HepG2 (cell line): ENCODE data around the gene NTMT1. TPM values are rescaled to one million over a fixed set of nuclear protein-coding genes. Genes with fewer than 3 reads are reported as not detected.
A peak's percentile ranks its signal among the peaks of the same experiment; 100 is the strongest.

ENCODE experiments used
- ATAC-seq: fragments of 200-7000 bp; cut with Tn5 transposase; 3 replicates; pipeline ENCODE4 v1.9.1; 2020; ENCODE audit warnings: mild to moderate bottlenecking, moderate library complexity
- BruUV-seq: library from RNA; stranded (reverse); fragments of 400-500 nt; replicated peaks from 2 replicates; lab custom pipeline; 2021; lab: Mats Ljungman, UMichigan
- CTCF ChIA-PET: fragments of 300-600 bp; formaldehyde crosslinking; extraction: SDS; loops from one replicate; lab custom pipeline; 2021; ENCODE audit warnings: low total read pairs, inconsistent platforms, low intra/inter-chr PET ratio; lab: Yijun Ruan, JAX
- POLR2A ChIA-PET: fragments of 350-600 bp; sonication (Branson Sonifier 250); formaldehyde crosslinking; loops from one replicate; lab custom pipeline; 2020; ENCODE audit warnings: antibody characterized with exemption, inconsistent platforms; lab: Yijun Ruan, JAX
- DNase-seq: peaks from one replicate; pipeline ENCODE4 v3.0.0-alpha.2; 2015; ENCODE audit warnings: low spot score
- FAIRE-seq: peaks from 3 replicates; lab custom pipeline; 2011; peaks lifted over from hg19 to GRCh38; lab: Jason Lieb, UNC
- H2AFZ ChIP-seq: one replicate; pipeline ENCODE4 v1.6.1; 2011; ENCODE audit warnings: low read length, inconsistent platforms
- H3K27ac ChIP-seq: fragments of 300-600 bp; 3 replicates; pipeline ENCODE4 v1.8.0; 2011; ENCODE audit warnings: mixed run types, mild to moderate bottlenecking, mixed read lengths, low read length, inconsistent platforms; ENCODE audit not compliant: insufficient read depth; ENCODE audit errors: extremely low read length
- H3K27me3 ChIP-seq, 2 experiments: fragments of 200-600 bp in 1 of 2; 2 replicates in 1 of 2; 3 replicates in 1 of 2; pipeline versions ENCODE4 v1.6.0 to v1.8.0; 2011; ENCODE audit warnings: low read length in 2 of 2, mild to moderate bottlenecking in 2 of 2, moderate library complexity in 2 of 2, inconsistent platforms in 1 of 2; ENCODE audit not compliant: insufficient read depth in 2 of 2, control insufficient read depth in 1 of 2
- H3K36me3 ChIP-seq, 2 experiments: fragments of 200-600 bp in 1 of 2; replicated peaks in 1 of 2; 2 replicates in 1 of 2; 3 replicates in 1 of 2; pipeline versions ENCODE4 v1.5.1 to v1.8.0; 2011; ENCODE audit warnings: low read length in 2 of 2, inconsistent platforms in 1 of 2; ENCODE audit not compliant: insufficient read depth in 2 of 2, control insufficient read depth in 1 of 2
- H3K4me1 ChIP-seq: 2 replicates; pipeline ENCODE4 v1.5.1; 2012; ENCODE audit warnings: low read length, inconsistent platforms; ENCODE audit not compliant: insufficient read depth
- H3K4me2 ChIP-seq: 2 replicates; pipeline ENCODE4 v1.6.0; 2011; ENCODE audit warnings: low read depth, low read length, inconsistent platforms
- H3K4me3 ChIP-seq, 3 experiments: fragments of 200-600 bp in 1 of 3; sonication (generic), shearing (Covaris generic) in 1 of 3; replicated peaks in 1 of 3; 2 replicates each; pipeline ENCODE4 v1.5.1; 2011 to 2016; ENCODE audit warnings: low read length in 3 of 3, inconsistent platforms in 2 of 3, low read depth in 2 of 3, mild to moderate bottlenecking in 2 of 3, control low read depth in 1 of 3, mixed read lengths in 1 of 3; ENCODE audit not compliant: insufficient read depth in 1 of 3
- H3K79me2 ChIP-seq: one replicate; pipeline ENCODE4 v1.6.1; 2011; ENCODE audit warnings: low read length, inconsistent platforms; ENCODE audit not compliant: insufficient read depth
- H3K9ac ChIP-seq: 2 replicates; pipeline ENCODE4 v1.6.0; 2011; ENCODE audit warnings: mild to moderate bottlenecking, low read depth, low read length, inconsistent platforms; ENCODE audit not compliant: insufficient read depth
- H3K9me3 ChIP-seq: 2 replicates; pipeline ENCODE4 v1.5.1; 2012; ENCODE audit warnings: mild to moderate bottlenecking, low read length
- H4K20me1 ChIP-seq: 2 replicates; pipeline ENCODE4 v1.6.0; 2011; ENCODE audit warnings: inconsistent platforms, mild to moderate bottlenecking, low read length, moderate library complexity; ENCODE audit not compliant: insufficient read depth
- EED ChIP-seq: sonication (generic); formaldehyde crosslinking; IDR thresholded peaks from 2 replicates; pipeline ENCODE4 v1.5.0; 2020; ENCODE audit warnings: mild to moderate bottlenecking, missing genetic modification reagents
- ISX ChIP-seq: sonication (generic); formaldehyde crosslinking; conservative IDR thresholded peaks from 2 replicates; pipeline ENCODE4 v1.5.0; 2020; ENCODE audit warnings: missing genetic modification reagents
- JUN ChIP-seq: sonication (generic); formaldehyde crosslinking; IDR thresholded peaks from 2 replicates; pipeline ENCODE4 v1.4.0; 2020; ENCODE audit warnings: mild to moderate bottlenecking, missing genetic modification reagents
- MTF2 ChIP-seq: sonication (generic); formaldehyde crosslinking; IDR thresholded peaks from 2 replicates; pipeline ENCODE4 v1.5.0; 2020; ENCODE audit warnings: missing genetic modification reagents, borderline replicate concordance
- NR2F1 ChIP-seq, 2 experiments: fragments of 450-650 bp in 1 of 2; formaldehyde crosslinking in 1 of 2; IDR thresholded peaks; 2 replicates each; pipeline versions ENCODE4 v1.5.0 to v1.6.1; 2016 to 2020; ENCODE audit warnings: mild to moderate bottlenecking in 1 of 2, missing compliant biosample characterization in 1 of 2, missing genetic modification reagents in 1 of 2, moderate library complexity in 1 of 2
- NRL ChIP-seq: sonication (generic); formaldehyde crosslinking; IDR thresholded peaks from 2 replicates; pipeline ENCODE4 v1.5.0; 2020; ENCODE audit warnings: missing genetic modification reagents, mild to moderate bottlenecking, moderate library complexity, borderline replicate concordance
- RBM39 ChIP-seq: fragments of 200-400 bp; formaldehyde crosslinking; IDR thresholded peaks from one replicate; pipeline ENCODE4 v1.6.1; 2018; ENCODE audit warnings: antibody characterized with exemption, mild to moderate bottlenecking, low read depth, low read length; ENCODE audit not compliant: poor library complexity, severe bottlenecking
- SMAD9 ChIP-seq: sonication (generic); formaldehyde crosslinking; IDR thresholded peaks from 2 replicates; pipeline ENCODE4 v1.5.1; 2020; ENCODE audit warnings: mild to moderate bottlenecking, missing genetic modification reagents
- SRF ChIP-seq: IDR thresholded peaks from 2 replicates; pipeline ENCODE4 v1.6.1; 2011; ENCODE audit warnings: mild to moderate bottlenecking, low read depth, low read length, moderate library complexity
- ZNF143 ChIP-seq: sonication (generic); formaldehyde crosslinking; IDR thresholded peaks from 2 replicates; pipeline ENCODE4 v1.4.0; 2020; ENCODE audit warnings: missing genetic modification reagents
- ZNF256 ChIP-seq: sonication (generic); formaldehyde crosslinking; conservative IDR thresholded peaks from 2 replicates; pipeline ENCODE4 v1.4.0; 2020; ENCODE audit warnings: missing genetic modification reagents
- ZNF44 ChIP-seq: sonication (generic); formaldehyde crosslinking; IDR thresholded peaks from 2 replicates; pipeline ENCODE4 v1.5.1; 2020; ENCODE audit warnings: mild to moderate bottlenecking, missing genetic modification reagents
- ZNF556 ChIP-seq: sonication (generic); formaldehyde crosslinking; IDR thresholded peaks from 2 replicates; pipeline ENCODE4 v1.4.0; 2020; ENCODE audit warnings: mild to moderate bottlenecking, missing genetic modification reagents, borderline replicate concordance
- WGBS: methylation state at CpG from one replicate; pipeline ENCODE4 v1.1.6; 2017; ENCODE audit warnings: low lambda C conversion rate; 5-methylcytosine and 5-hydroxymethylcytosine counted together
- in situ Hi-C: cut with HindIII; loops from 2 replicates; pipeline ENCODE4 v1.10.0; 2017; ENCODE audit warnings: low pct_unique_long_range_greater_than_20kb; ENCODE audit not compliant: extremely low pct_ligation_motif_present
- intact Hi-C: fragments of 100-400 bp; cut with micrococcal nuclease; formaldehyde crosslinking; loops from one replicate; pipeline ENCODE4 v1.10.0; 2022; ENCODE audit not compliant: unreplicated experiment
- polyA plus RNA-seq, 8 experiments: library from polyadenylated mRNA; depleted of rRNA in 3 of 8; stranded (reverse) in 7 of 8; unstranded in 1 of 8; fragments of >200 nt; fragmentation: Illumina TruSeq in 4 of 8; extraction: Trizol in 4 of 8; gene quantifications; 2 replicates each; pipeline versions ENCODE4 v1.2.1 to v1.2.3, GENCODE V29; 2011 to 2016; ENCODE audit warnings: low read depth in 4 of 8, missing spikeins in 1 of 8, mixed read lengths in 1 of 8; ENCODE audit not compliant: insufficient read depth in 1 of 8
- total RNA-seq, 5 experiments: library from RNA; depleted of rRNA; stranded (reverse); fragments of >200 nt; fragmentation: Illumina TruSeq; extraction: Trizol; gene quantifications; 2 replicates each; pipeline ENCODE4 v1.2.3, GENCODE V29; 2016; ENCODE audit warnings: low read depth in 1 of 5
- TF ChIP-seq, protein P1 (sequence below), 2 experiments: sonication (generic) in 1 of 2; formaldehyde crosslinking in 1 of 2; IDR thresholded peaks; 2 replicates each; pipeline versions ENCODE4 v1.5.1 to v1.6.1; 2011 to 2020; ENCODE audit warnings: borderline replicate concordance in 1 of 2, low read depth in 1 of 2, low read length in 1 of 2, mild to moderate bottlenecking in 1 of 2, missing genetic modification reagents in 1 of 2, moderate library complexity in 1 of 2
- TF ChIP-seq, protein P2 (sequence below): sonication (generic); formaldehyde crosslinking; IDR thresholded peaks from 2 replicates; pipeline ENCODE4 v1.5.0; 2020; ENCODE audit warnings: missing genetic modification reagents
- TF ChIP-seq, protein P3 (sequence below): sonication (generic); formaldehyde crosslinking; IDR thresholded peaks from 2 replicates; pipeline ENCODE4 v1.8.1; 2023; ENCODE audit warnings: missing genetic modification reagents, inconsistent platforms, borderline replicate concordance

Gene NTMT1
- total and polyA plus RNA-seq, 2 of the 13 experiments (the other 11 are each of a cell fraction or from before 2014, with no cell fraction given) = 49.1 to 53.8 TPM

- H3K9me3 ChIP-seq = no peaks in the 10 kb centered on the region
- no peak for ATAC-seq
- in situ Hi-C loops (no loop called here), intact Hi-C loops (no loop called here)
- no peaks in the 10 kb centered on the region for H3K27me3 ChIP-seq
- peak overlapping the region; percentile 85 for H3K4me2 ChIP-seq
- CTCF ChIA-PET = no interaction called here
- no peaks in the 10 kb centered on the region for H3K36me3 ChIP-seq
- no peak for DNase-seq
- H3K27ac ChIP-seq = peak overlapping the region; percentile 99
- POLR2A ChIA-PET = interaction anchor here (1.0 to 4.5 kb wide), 23 partner anchors 9 to 458 kb away, joined by 3 to 110 read pairs (median 10); partner anchors contain the start of genes C9orf50, IER5L and NTMT1
- no peak overlapping the region for H2AFZ ChIP-seq
- BruUV-seq = TSS peak; percentile 87
- FAIRE-seq = no peak
- peak overlapping the region; percentile 15 to 76 (median 47); a peak in 5 of 6 replicates for H3K4me3 ChIP-seq
- H3K4me1 ChIP-seq = peaks cover 85% of the 10 kb centered on the region
- H4K20me1 ChIP-seq = no peaks in the 10 kb centered on the region
- H3K9ac ChIP-seq = peak overlapping the region; percentile 92
- H3K79me2 ChIP-seq = no peaks in the 10 kb centered on the region
- WGBS = 55% methylated on average over 14 of the region's 14 CpGs
- no peak for TF ChIP-seq JUN (CRISPR knock-in tag)
- 0 out of 2 replicates have a peak, but pooled peaks have one; percentile 28 for TF ChIP-seq ZNF44 (CRISPR knock-in tag)
- TF ChIP-seq MTF2 = 0 out of 2 replicates have a peak, but pooled peaks have one; percentile 22
- TF ChIP-seq, protein P1, sequence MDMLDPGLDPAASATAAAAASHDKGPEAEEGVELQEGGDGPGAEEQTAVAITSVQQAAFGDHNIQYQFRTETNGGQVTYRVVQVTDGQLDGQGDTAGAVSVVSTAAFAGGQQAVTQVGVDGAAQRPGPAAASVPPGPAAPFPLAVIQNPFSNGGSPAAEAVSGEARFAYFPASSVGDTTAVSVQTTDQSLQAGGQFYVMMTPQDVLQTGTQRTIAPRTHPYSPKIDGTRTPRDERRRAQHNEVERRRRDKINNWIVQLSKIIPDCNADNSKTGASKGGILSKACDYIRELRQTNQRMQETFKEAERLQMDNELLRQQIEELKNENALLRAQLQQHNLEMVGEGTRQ (IDR thresholded peaks at IDR 0.05; ENCODE audit: low read depth, low read length) = no peak
- TF ChIP-seq, protein P1 (CRISPR knock-in tag; IDR thresholded peaks at IDR 0.05; ENCODE audit: borderline replicate concordance) = 0 out of 2 replicates have a peak, but pooled peaks have one; percentile 25
- no peak for TF ChIP-seq SMAD9 (CRISPR knock-in tag)
- no peak for TF ChIP-seq SRF
- TF ChIP-seq EED = peak; percentile 70; the same call in 1 of the 2 replicates
- TF ChIP-seq ZNF556 (CRISPR knock-in tag) = no peak
- 0 out of 2 replicates have a peak, but pooled peaks have one; percentile 6 for TF ChIP-seq NRL (CRISPR knock-in tag)
- no peak for TF ChIP-seq ZNF143 (CRISPR knock-in tag)
- TF ChIP-seq ZNF256 (CRISPR knock-in tag) = 0 out of 2 replicates have a peak, but pooled peaks have one; percentile 16
- TF ChIP-seq NR2F1 (CRISPR knock-in tag; IDR thresholded peaks at IDR 0.05) = no peak; a peak in 1 of 4 replicates
- 0 out of 2 replicates have a peak, but pooled peaks have one; percentile 2 for TF ChIP-seq ISX
- TF ChIP-seq, protein P2, sequence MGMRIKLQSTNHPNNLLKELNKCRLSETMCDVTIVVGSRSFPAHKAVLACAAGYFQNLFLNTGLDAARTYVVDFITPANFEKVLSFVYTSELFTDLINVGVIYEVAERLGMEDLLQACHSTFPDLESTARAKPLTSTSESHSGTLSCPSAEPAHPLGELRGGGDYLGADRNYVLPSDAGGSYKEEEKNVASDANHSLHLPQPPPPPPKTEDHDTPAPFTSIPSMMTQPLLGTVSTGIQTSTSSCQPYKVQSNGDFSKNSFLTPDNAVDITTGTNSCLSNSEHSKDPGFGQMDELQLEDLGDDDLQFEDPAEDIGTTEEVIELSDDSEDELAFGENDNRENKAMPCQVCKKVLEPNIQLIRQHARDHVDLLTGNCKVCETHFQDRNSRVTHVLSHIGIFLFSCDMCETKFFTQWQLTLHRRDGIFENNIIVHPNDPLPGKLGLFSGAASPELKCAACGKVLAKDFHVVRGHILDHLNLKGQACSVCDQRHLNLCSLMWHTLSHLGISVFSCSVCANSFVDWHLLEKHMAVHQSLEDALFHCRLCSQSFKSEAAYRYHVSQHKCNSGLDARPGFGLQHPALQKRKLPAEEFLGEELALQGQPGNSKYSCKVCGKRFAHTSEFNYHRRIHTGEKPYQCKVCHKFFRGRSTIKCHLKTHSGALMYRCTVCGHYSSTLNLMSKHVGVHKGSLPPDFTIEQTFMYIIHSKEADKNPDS (CRISPR knock-in tag) = 0 out of 2 replicates have a peak, but pooled peaks have one; percentile 33
- TF ChIP-seq RBM39 = no peak
- TF ChIP-seq, protein P3, sequence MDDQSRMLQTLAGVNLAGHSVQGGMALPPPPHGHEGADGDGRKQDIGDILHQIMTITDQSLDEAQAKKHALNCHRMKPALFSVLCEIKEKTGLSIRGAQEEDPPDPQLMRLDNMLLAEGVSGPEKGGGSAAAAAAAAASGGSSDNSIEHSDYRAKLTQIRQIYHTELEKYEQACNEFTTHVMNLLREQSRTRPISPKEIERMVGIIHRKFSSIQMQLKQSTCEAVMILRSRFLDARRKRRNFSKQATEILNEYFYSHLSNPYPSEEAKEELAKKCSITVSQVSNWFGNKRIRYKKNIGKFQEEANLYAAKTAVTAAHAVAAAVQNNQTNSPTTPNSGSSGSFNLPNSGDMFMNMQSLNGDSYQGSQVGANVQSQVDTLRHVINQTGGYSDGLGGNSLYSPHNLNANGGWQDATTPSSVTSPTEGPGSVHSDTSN (CRISPR knock-in tag) = no peak
Observed at GRCh38 chr9:129598089-129598596, 27.8 kb upstream of the NTMT1 start.
